ENCODE results near the gene ARHGEF28.

DNA sequence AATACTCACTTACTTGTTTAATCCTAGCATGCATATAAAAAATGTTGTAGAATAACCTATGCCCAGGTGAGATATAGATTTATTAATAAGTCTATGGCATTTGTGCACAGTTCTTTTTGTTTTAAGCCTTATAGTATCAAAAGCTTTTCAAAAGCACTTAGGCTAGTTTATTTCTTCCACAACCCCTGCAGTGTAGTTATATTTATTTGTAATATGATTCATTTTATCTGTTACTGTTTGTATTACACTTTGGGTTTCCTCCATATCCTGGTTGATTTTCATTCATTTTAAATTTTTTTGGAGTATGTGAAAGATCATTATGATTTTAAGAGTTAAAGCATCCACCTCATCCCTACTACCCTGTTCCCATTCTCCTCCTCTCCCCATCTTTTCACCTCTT lies 18.8 kb upstream of the ARHGEF28 start:
- TF ChIP-seq, protein P1, sequence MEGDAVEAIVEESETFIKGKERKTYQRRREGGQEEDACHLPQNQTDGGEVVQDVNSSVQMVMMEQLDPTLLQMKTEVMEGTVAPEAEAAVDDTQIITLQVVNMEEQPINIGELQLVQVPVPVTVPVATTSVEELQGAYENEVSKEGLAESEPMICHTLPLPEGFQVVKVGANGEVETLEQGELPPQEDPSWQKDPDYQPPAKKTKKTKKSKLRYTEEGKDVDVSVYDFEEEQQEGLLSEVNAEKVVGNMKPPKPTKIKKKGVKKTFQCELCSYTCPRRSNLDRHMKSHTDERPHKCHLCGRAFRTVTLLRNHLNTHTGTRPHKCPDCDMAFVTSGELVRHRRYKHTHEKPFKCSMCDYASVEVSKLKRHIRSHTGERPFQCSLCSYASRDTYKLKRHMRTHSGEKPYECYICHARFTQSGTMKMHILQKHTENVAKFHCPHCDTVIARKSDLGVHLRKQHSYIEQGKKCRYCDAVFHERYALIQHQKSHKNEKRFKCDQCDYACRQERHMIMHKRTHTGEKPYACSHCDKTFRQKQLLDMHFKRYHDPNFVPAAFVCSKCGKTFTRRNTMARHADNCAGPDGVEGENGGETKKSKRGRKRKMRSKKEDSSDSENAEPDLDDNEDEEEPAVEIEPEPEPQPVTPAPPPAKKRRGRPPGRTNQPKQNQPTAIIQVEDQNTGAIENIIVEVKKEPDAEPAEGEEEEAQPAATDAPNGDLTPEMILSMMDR (IDR thresholded peaks at IDR 0.05) = no peak
- TF ChIP-seq EZH2 (IDR thresholded peaks at IDR 0.05; ENCODE audit: borderline replicate concordance, insufficient read depth, low read depth, low read length, poor library complexity, severe bottlenecking) = no peak

Data from B cell (primary cell).